Hepatocyte (in vitro differentiated cells): ENCODE results near the gene IGFBP7. TPM values are rescaled to one million over a fixed set of nuclear protein-coding genes. Genes with fewer than 3 reads are reported as not detected.

ENCODE experiments used
- DNase-seq: peaks from one replicate; pipeline ENCODE4 v3.0.0-alpha.2; 2016; ENCODE audit warnings: low spot score
- H2AFZ ChIP-seq: fragments of 200-600 bp; sonication (generic); 2 replicates; pipeline ENCODE4 v1.6.0; 2016; ENCODE audit warnings: antibody characterized with exemption, mild to moderate bottlenecking
- H3K27ac ChIP-seq: fragments of 200-600 bp; sonication (generic); 2 replicates; pipeline ENCODE4 v1.5.1; 2016; ENCODE audit warnings: mild to moderate bottlenecking
- H3K27me3 ChIP-seq: fragments of 200-600 bp; sonication (generic); 2 replicates; pipeline ENCODE4 v1.6.1; 2016
- H3K36me3 ChIP-seq: fragments of 200-600 bp; sonication (generic); replicated peaks from 2 replicates; pipeline ENCODE4 v1.5.1; 2016; ENCODE audit warnings: low read depth; ENCODE audit not compliant: insufficient read depth
- H3K4me1 ChIP-seq: fragments of 200-600 bp; sonication (generic); 2 replicates; pipeline ENCODE4 v1.5.1; 2016; ENCODE audit warnings: mild to moderate bottlenecking, moderate library complexity; ENCODE audit not compliant: insufficient read depth
- H3K4me2 ChIP-seq: fragments of 200-600 bp; sonication (generic); 2 replicates; pipeline ENCODE4 v1.6.0; 2016
- H3K4me3 ChIP-seq: fragments of 200-600 bp; sonication (generic); 2 replicates; pipeline ENCODE4 v1.5.1; 2016; ENCODE audit warnings: mild to moderate bottlenecking
- H3K79me2 ChIP-seq: fragments of 200-600 bp; sonication (generic); 2 replicates; pipeline ENCODE4 v1.6.0; 2017; ENCODE audit warnings: mild to moderate bottlenecking
- H3K9me2 ChIP-seq: fragments of 200-600 bp; sonication (generic); replicated peaks from 2 replicates; pipeline ENCODE4 v1.6.0; 2017; ENCODE audit warnings: mild to moderate bottlenecking; ENCODE audit not compliant: insufficient read depth
- H3K9me3 ChIP-seq: fragments of 200-600 bp; sonication (generic); 2 replicates; pipeline ENCODE4 v1.5.1; 2016; ENCODE audit warnings: low read depth, mild to moderate bottlenecking
- H4K20me1 ChIP-seq: fragments of 200-600 bp; sonication (generic); 2 replicates; pipeline ENCODE4 v1.6.0; 2016; ENCODE audit warnings: mild to moderate bottlenecking; ENCODE audit not compliant: insufficient read depth, poor library complexity, severe bottlenecking
- CTCF ChIP-seq: fragments of 200-600 bp; sonication (generic); IDR thresholded peaks from 2 replicates; pipeline ENCODE4 v1.5.1; 2016; ENCODE audit warnings: antibody characterized with exemption, mild to moderate bottlenecking; ENCODE audit not compliant: poor library complexity
- EZH2 ChIP-seq: fragments of 200-600 bp; sonication (generic); IDR thresholded peaks from 2 replicates; pipeline ENCODE4 v1.6.1; 2016; ENCODE audit warnings: antibody characterized with exemption, mild to moderate bottlenecking, borderline replicate concordance
- EZH2phosphoT487 ChIP-seq: fragments of 200-600 bp; sonication (generic); IDR thresholded peaks from one replicate; pipeline ENCODE4 v1.6.1; 2018; ENCODE audit warnings: antibody characterized with exemption, mild to moderate bottlenecking, low read depth, moderate library complexity; ENCODE audit not compliant: unreplicated experiment, severe bottlenecking
- WGBS: methylation state at CpG from one replicate; pipeline ENCODE4 v1.1.6; 2016; ENCODE audit warnings: low lambda C conversion rate; ENCODE audit errors: missing lambda C conversion rate; 5-methylcytosine and 5-hydroxymethylcytosine counted together
- polyA plus RNA-seq: library from polyadenylated mRNA; unstranded; fragments of >200 nt; fragmentation: Nextera tagmentation; extraction: Ambion mirVana; gene quantifications from 2 replicates; pipeline ENCODE4 v1.2.1, GENCODE V29; 2016
- total RNA-seq: library from RNA; depleted of rRNA; stranded (reverse); fragments of >200 nt; gene quantifications from 2 replicates; pipeline ENCODE4 v1.2.3, GENCODE V29; 2014

IGFBP7 gene
- total and polyA plus RNA-seq, 2 experiments from 2014 or later = 73.4 to 122 TPM

- Histone ChIP-seq H3K4me1 (no peaks in the 10 kb centered on the region), H4K20me1 (no peaks in the 10 kb centered on the region), H3K4me2 (no peak overlapping the region), H2AFZ (no peak overlapping the region), H3K9me3 (no peaks in the 10 kb centered on the region), H3K79me2 (no peaks in the 10 kb centered on the region), H3K27me3 (no peaks in the 10 kb centered on the region), H3K27ac (no peak overlapping the region), H3K36me3 (no peaks in the 10 kb centered on the region), H3K9me2 (no peaks in the 10 kb centered on the region), H3K4me3 (no peak overlapping the region)
- 80% methylated on average over 2 of the region's 2 CpGs for WGBS
- no peak for DNase-seq
- TF ChIP-seq EZH2 (no peak), EZH2phosphoT487 (no peak), CTCF (no peak)
Observed at GRCh38 chr4:57089549-57089948, 20.6 kb downstream of the IGFBP7 start.

- Histone ChIP-seq H3K9me2 (no peaks in the 10 kb centered on the region), H3K4me3 (no peak overlapping the region), H2AFZ (no peak overlapping the region), H3K4me2 (no peak overlapping the region), H3K27ac (no peak overlapping the region), H3K9me3 (no peaks in the 10 kb centered on the region), H3K4me1 (peaks cover 8% of the 10 kb centered on the region), H4K20me1 (no peaks in the 10 kb centered on the region), H3K36me3 (no peaks in the 10 kb centered on the region), H3K79me2 (no peaks in the 10 kb centered on the region), H3K27me3 (no peaks in the 10 kb centered on the region)
- TF ChIP-seq CTCF (no peak), EZH2phosphoT487 (no peak), EZH2 (no peak)
- WGBS = 68% methylated on average over 4 of the region's 4 CpGs
- no peak for DNase-seq
Observed at GRCh38 chr4:57086031-57086723, 24.0 kb downstream of the IGFBP7 start.

- Histone ChIP-seq H3K79me2 (no peaks in the 10 kb centered on the region), H3K36me3 (no peaks in the 10 kb centered on the region), H4K20me1 (no peaks in the 10 kb centered on the region), H3K4me3 (no peak overlapping the region), H2AFZ (no peak overlapping the region), H3K27me3 (no peaks in the 10 kb centered on the region), H3K4me2 (no peak overlapping the region), H3K27ac (no peak overlapping the region), H3K4me1 (peaks cover 13% of the 10 kb centered on the region), H3K9me2 (no peaks in the 10 kb centered on the region), H3K9me3 (no peaks in the 10 kb centered on the region)
- 86% methylated on average over 4 of the region's 4 CpGs for WGBS
- TF ChIP-seq CTCF (no peak), EZH2 (no peak), EZH2phosphoT487 (no peak)
- no peak for DNase-seq
Observed at GRCh38 chr4:57085278-57085677, 24.9 kb downstream of the IGFBP7 start.

GRCh38 chr4:57084360-57084759 is 25.8 kb downstream of the IGFBP7 start:
- 93% methylated on average over 2 of the region's 2 CpGs for WGBS
- TF ChIP-seq EZH2 (no peak), EZH2phosphoT487 (no peak), CTCF (no peak)
- H3K27ac ChIP-seq = no peak overlapping the region

More at GRCh38 chr4:57084360-57084759, 25.8 kb downstream of the IGFBP7 start:
- Histone ChIP-seq H2AFZ (no peak overlapping the region), H3K79me2 (no peaks in the 10 kb centered on the region), H3K9me2 (no peaks in the 10 kb centered on the region), H3K9me3 (no peaks in the 10 kb centered on the region), H3K4me3 (no peak overlapping the region), H3K36me3 (no peaks in the 10 kb centered on the region), H4K20me1 (no peaks in the 10 kb centered on the region), H3K27me3 (no peaks in the 10 kb centered on the region), H3K4me1 (peaks cover 17% of the 10 kb centered on the region), H3K4me2 (no peak overlapping the region)
- no peak for DNase-seq
